Esophagus muscularis mucosa (tissue), 4 donors: Measurements from ENCODE around the gene USP32.

Experiments used
- EP300 ChIP-seq: sonication (generic); formaldehyde crosslinking; IDR thresholded peaks from one replicate; pipeline ENCODE4 v1.6.1; 2017; ENCODE audit warnings: antibody characterized with exemption
- POLR2A ChIP-seq: fragments of 450-650 bp; IDR thresholded peaks from one replicate; pipeline ENCODE4 v1.6.1; 2017; ENCODE audit warnings: antibody characterized with exemption, moderate library complexity, mild to moderate bottlenecking, low read depth
- TF ChIP-seq, protein P1 (sequence below), 3 experiments: fragments of 200-600 bp in 2 of 3; fragments of 450-650 bp in 1 of 3; sonication (generic) in 2 of 3; IDR thresholded peaks; one replicate each; pipeline ENCODE4 v1.5.1; 2017 to 2019; ENCODE audit warnings: antibody characterized with exemption in 3 of 3, mild to moderate bottlenecking in 2 of 3, moderate library complexity in 1 of 3

DNA sequence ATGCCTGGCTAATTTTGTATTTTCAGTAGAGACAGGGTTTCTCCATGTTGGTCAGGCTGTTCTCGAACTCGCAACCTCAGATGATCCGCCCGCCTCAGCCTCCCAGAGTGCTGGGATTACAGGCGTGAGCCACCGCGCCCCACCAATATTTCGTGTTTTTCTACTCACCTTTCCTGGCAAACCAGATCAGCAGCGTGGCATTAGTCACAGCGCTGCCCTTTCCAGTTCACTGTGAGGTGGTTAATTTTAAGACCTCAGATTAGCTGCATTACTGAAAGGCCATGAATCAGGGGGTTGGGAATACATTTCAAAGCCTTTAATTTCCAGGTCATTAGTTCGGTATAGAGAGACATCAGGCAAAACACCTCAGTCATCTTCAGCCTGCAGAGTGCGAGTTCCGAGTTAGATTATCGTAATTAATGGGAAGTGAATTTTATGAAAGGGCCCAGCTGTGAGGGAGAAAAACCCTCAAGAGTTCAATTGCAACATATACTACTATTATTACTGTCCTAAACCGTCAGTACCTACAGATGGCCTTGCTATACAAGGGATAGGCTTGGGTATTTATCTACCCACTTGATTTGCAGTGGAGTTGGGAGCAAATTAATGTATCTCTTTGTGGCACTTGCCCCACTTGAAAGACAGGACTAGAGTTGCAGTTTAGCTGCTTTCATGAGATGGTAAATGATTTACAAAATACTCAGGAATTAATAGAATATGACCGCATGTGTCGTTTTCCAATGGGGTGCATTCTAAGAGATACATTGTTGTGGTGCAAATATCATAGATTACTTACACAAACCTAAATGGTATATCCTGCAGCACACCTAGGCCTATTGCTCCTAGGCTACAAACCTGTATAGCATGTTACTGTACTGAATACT is 2.1 kb upstream of the USP32 start:
- TF ChIP-seq, protein P1, sequence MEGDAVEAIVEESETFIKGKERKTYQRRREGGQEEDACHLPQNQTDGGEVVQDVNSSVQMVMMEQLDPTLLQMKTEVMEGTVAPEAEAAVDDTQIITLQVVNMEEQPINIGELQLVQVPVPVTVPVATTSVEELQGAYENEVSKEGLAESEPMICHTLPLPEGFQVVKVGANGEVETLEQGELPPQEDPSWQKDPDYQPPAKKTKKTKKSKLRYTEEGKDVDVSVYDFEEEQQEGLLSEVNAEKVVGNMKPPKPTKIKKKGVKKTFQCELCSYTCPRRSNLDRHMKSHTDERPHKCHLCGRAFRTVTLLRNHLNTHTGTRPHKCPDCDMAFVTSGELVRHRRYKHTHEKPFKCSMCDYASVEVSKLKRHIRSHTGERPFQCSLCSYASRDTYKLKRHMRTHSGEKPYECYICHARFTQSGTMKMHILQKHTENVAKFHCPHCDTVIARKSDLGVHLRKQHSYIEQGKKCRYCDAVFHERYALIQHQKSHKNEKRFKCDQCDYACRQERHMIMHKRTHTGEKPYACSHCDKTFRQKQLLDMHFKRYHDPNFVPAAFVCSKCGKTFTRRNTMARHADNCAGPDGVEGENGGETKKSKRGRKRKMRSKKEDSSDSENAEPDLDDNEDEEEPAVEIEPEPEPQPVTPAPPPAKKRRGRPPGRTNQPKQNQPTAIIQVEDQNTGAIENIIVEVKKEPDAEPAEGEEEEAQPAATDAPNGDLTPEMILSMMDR (IDR thresholded peaks at IDR 0.05): no peak
- TF ChIP-seq EP300: no peak
- TF ChIP-seq POLR2A: no peak
